CD4-positive, CD25-positive, alpha-beta regulatory T cell (primary cell): ENCODE results near the gene KLF1. TPM values are rescaled to one million over a fixed set of nuclear protein-coding genes. Genes with fewer than 3 reads are reported as not detected.
A peak's percentile ranks its signal among the peaks of the same experiment; 100 is the strongest.

ENCODE experiments used
- ATAC-seq, 2 donors: fragments of 150-1000 bp; cut with Tn5 transposase; one replicate each; pipeline ENCODE4 v1.10.0; 2021; ENCODE audit warnings: low read depth in 2 of 2, moderate number of reproducible peaks in 2 of 2, moderate library complexity in 1 of 2
- DNase-seq, 3 donors: peaks; one replicate each; pipeline versions ENCODE4 v3.0.0 to v3.0.0-alpha.2; 2012 to 2022; ENCODE audit warnings: mixed read lengths in 1 of 3
- H3K27ac ChIP-seq: one replicate; pipeline ENCODE4 v1.7.0; 2013; ENCODE audit warnings: mild to moderate bottlenecking, low read length; ENCODE audit not compliant: insufficient read depth, poor library complexity, severe bottlenecking
- H3K27me3 ChIP-seq: one replicate; pipeline ENCODE4 v1.7.0; 2013; ENCODE audit warnings: low read length; ENCODE audit not compliant: control insufficient read depth, insufficient read depth
- H3K36me3 ChIP-seq: one replicate; pipeline ENCODE4 v1.7.0; 2013; ENCODE audit warnings: mild to moderate bottlenecking, low read length, moderate library complexity; ENCODE audit not compliant: control insufficient read depth, insufficient read depth
- H3K4me1 ChIP-seq: 2 replicates; pipeline ENCODE4 v1.7.0; 2013; ENCODE audit warnings: mild to moderate bottlenecking, low read length; ENCODE audit not compliant: insufficient read depth, control insufficient read depth, poor library complexity, severe bottlenecking
- H3K4me3 ChIP-seq: one replicate; pipeline ENCODE4 v1.7.0; 2013; ENCODE audit warnings: low read depth, mild to moderate bottlenecking, low read length, moderate library complexity
- H3K9me3 ChIP-seq, 2 experiments: 1 replicate in 1 of 2; 2 replicates in 1 of 2; pipeline ENCODE4 v1.7.0; 2013; ENCODE audit warnings: low read length in 2 of 2, mild to moderate bottlenecking in 1 of 2, moderate library complexity in 1 of 2; ENCODE audit not compliant: control insufficient read depth in 2 of 2
- H3K27ac Mint-ChIP-seq, 3 donors: one replicate each; pipeline ENCODE4 v1.8.0; 2020 to 2022; ENCODE audit warnings: mild to moderate bottlenecking in 3 of 3, mixed read lengths in 3 of 3, moderate library complexity in 2 of 3
- H3K27me3 Mint-ChIP-seq: one replicate; pipeline ENCODE4 v1.8.0; 2022; ENCODE audit warnings: mild to moderate bottlenecking, mixed read lengths
- H3K36me3 Mint-ChIP-seq: one replicate; pipeline ENCODE4 v1.8.0; 2020; ENCODE audit warnings: mixed read lengths
- H3K4me1 Mint-ChIP-seq, 4 donors: one replicate each; pipeline ENCODE4 v1.8.0; 2020 to 2022; ENCODE audit warnings: mixed read lengths in 4 of 4, mild to moderate bottlenecking in 1 of 4
- H3K4me3 Mint-ChIP-seq, 4 donors: one replicate each; pipeline ENCODE4 v1.8.0; 2020 to 2022; ENCODE audit warnings: mild to moderate bottlenecking in 4 of 4, mixed read lengths in 4 of 4, moderate library complexity in 3 of 4
- H3K9me3 Mint-ChIP-seq, 7 donors: one replicate each; pipeline ENCODE4 v1.8.0; 2020 to 2022; ENCODE audit warnings: mixed read lengths in 7 of 7, mild to moderate bottlenecking in 3 of 7, moderate library complexity in 2 of 7
- polyA plus RNA-seq, 4 donors: library from polyadenylated mRNA; unstranded; fragments of 300-500 nt; fragmentation: Illumina TruSeq; gene quantifications; one replicate each; pipeline ENCODE4 v1.2.3, GENCODE V29; 2021
- total RNA-seq: library from RNA; stranded (reverse); gene quantifications from one replicate; pipeline ENCODE4 v1.2.3, GENCODE V29; 2022

KLF1 gene
- total and polyA plus RNA-seq, 5 donors from 2014 or later, result 0.23 TPM; not detected in 4

- peak overlapping the region in 1 of 3 donors; percentile 78 for H3K27ac Mint-ChIP-seq
- ATAC-seq (no peak), DNase-seq (no peak)
- H3K27me3 Mint-ChIP-seq, result peaks cover 5% of the 10 kb centered on the region
- peaks cover 0 to 5% (median 2%) of the 10 kb centered on the region in 7 donors for H3K9me3 Mint-ChIP-seq
- Histone ChIP-seq H3K4me1 (peaks cover 8% of the 10 kb centered on the region), H3K27me3 (no peaks in the 10 kb centered on the region), H3K9me3 (no peaks in the 10 kb centered on the region), H3K36me3 (peaks cover 10% of the 10 kb centered on the region), H3K4me3 (no peak overlapping the region), H3K27ac (no peak overlapping the region)
- peak overlapping the region in 2 of 4 donors; percentile 44 to 83 for H3K4me3 Mint-ChIP-seq
- H3K36me3 Mint-ChIP-seq, result peaks cover 16% of the 10 kb centered on the region
- peaks cover 0 to 16% (median 3%) of the 10 kb centered on the region in 4 donors for H3K4me1 Mint-ChIP-seq
These were observed 14.7 kb downstream of the KLF1 start for GRCh38 chr19:12872255-12872654.

GRCh38 chr19:12871681-12872080 lies 15.3 kb downstream of the KLF1 start:
- H3K4me3 Mint-ChIP-seq, result peak overlapping the region in 1 of 4 donors; percentile 83
- DNase-seq (no peak), ATAC-seq (no peak)
- no peak overlapping the region for H3K4me3 ChIP-seq
- H3K36me3 Mint-ChIP-seq, result peaks cover 16% of the 10 kb centered on the region
- H3K9me3 Mint-ChIP-seq, result peaks cover 0 to 5% (median 2%) of the 10 kb centered on the region in 7 donors
- H3K9me3 ChIP-seq, result no peaks in the 10 kb centered on the region
- H3K27ac ChIP-seq, result no peak overlapping the region
- peaks cover 7% of the 10 kb centered on the region for H3K27me3 Mint-ChIP-seq
- no peaks in the 10 kb centered on the region for H3K27me3 ChIP-seq
- H3K27ac Mint-ChIP-seq, result no peak overlapping the region
- peaks cover 13% of the 10 kb centered on the region for H3K4me1 ChIP-seq
- peaks cover 6% of the 10 kb centered on the region for H3K36me3 ChIP-seq
- H3K4me1 Mint-ChIP-seq, result peaks cover 0 to 17% (median 4%) of the 10 kb centered on the region in 4 donors

GRCh38 chr19:12868540-12869112 lies 18.4 kb downstream of the KLF1 start:
- peaks cover 14% of the 10 kb centered on the region for H3K27me3 Mint-ChIP-seq
- H3K4me1 Mint-ChIP-seq, result peaks cover 0 to 20% (median 5%) of the 10 kb centered on the region in 4 donors

GRCh38 chr19:12867120-12868099 lies 19.6 kb downstream of the KLF1 start:
- ATAC-seq, result peak; percentile 58 to 68
- peaks cover 18% of the 10 kb centered on the region for H3K27me3 Mint-ChIP-seq
- DNase-seq, result peak; percentile 53 to 73 (median 60)
- H3K9me3 ChIP-seq, result no peaks in the 10 kb centered on the region
- H3K4me1 ChIP-seq, result peaks cover 13% of the 10 kb centered on the region
- H3K4me1 Mint-ChIP-seq, result peaks cover 0 to 18% (median 3%) of the 10 kb centered on the region in 4 donors
- peak overlapping the region; percentile 37 for H3K4me3 ChIP-seq
- peak overlapping the region in 1 of 3 donors; percentile 55 for H3K27ac Mint-ChIP-seq
- H3K4me3 Mint-ChIP-seq, result peak overlapping the region; percentile 64 to 78 (median 74)
- no peaks in the 10 kb centered on the region for H3K27me3 ChIP-seq
- H3K9me3 Mint-ChIP-seq, result peaks cover 0 to 3% (median 2%) of the 10 kb centered on the region in 7 donors
- H3K36me3 Mint-ChIP-seq, result peaks cover 6% of the 10 kb centered on the region
- H3K27ac ChIP-seq, result no peak overlapping the region
- no peaks in the 10 kb centered on the region for H3K36me3 ChIP-seq

More at GRCh38 chr19:12868540-12869112, 18.4 kb downstream of the KLF1 start:
- H3K27ac ChIP-seq, result no peak overlapping the region
- H3K4me1 ChIP-seq, result peaks cover 13% of the 10 kb centered on the region
- H3K27ac Mint-ChIP-seq, result no peak overlapping the region
- no peak overlapping the region for H3K4me3 ChIP-seq
- H3K9me3 Mint-ChIP-seq, result peaks cover 0 to 5% (median 2%) of the 10 kb centered on the region in 7 donors
- no peaks in the 10 kb centered on the region for H3K36me3 ChIP-seq
- H3K4me3 Mint-ChIP-seq, result peak overlapping the region in 3 of 4 donors; percentile 58 to 69 (median 58)
- H3K9me3 ChIP-seq, result no peaks in the 10 kb centered on the region
- DNase-seq (peak in 1 of 3 donors; percentile 31), ATAC-seq (no peak)
- peaks cover 11% of the 10 kb centered on the region for H3K36me3 Mint-ChIP-seq
- H3K27me3 ChIP-seq, result no peaks in the 10 kb centered on the region

- Histone ChIP-seq H3K27ac (no peak overlapping the region), H3K36me3 (no peaks in the 10 kb centered on the region), H3K9me3 (no peaks in the 10 kb centered on the region), H3K4me3 (no peak overlapping the region), H3K27me3 (no peaks in the 10 kb centered on the region), H3K4me1 (peaks cover 13% of the 10 kb centered on the region)
- DNase-seq (no peak), ATAC-seq (no peak)
- peak overlapping the region in 3 of 4 donors; percentile 64 to 78 (median 77) for H3K4me3 Mint-ChIP-seq
- no peak overlapping the region for H3K27ac Mint-ChIP-seq
- no peaks in the 10 kb centered on the region for H3K36me3 Mint-ChIP-seq
- peaks cover 0 to 14% (median 3%) of the 10 kb centered on the region in 4 donors for H3K4me1 Mint-ChIP-seq
- H3K9me3 Mint-ChIP-seq, result no peaks in the 10 kb centered on the region
- H3K27me3 Mint-ChIP-seq, result peaks cover 22% of the 10 kb centered on the region
These were observed 20.4 kb downstream of the KLF1 start for GRCh38 chr19:12866416-12867119.

- no peaks in the 10 kb centered on the region for H3K27me3 ChIP-seq
- peaks cover 13% of the 10 kb centered on the region for H3K4me1 ChIP-seq
- Mint-ChIP-seq H3K4me1 (peaks cover 0 to 14% (median 3%) of the 10 kb centered on the region in 4 donors), H3K27me3 (peaks cover 22% of the 10 kb centered on the region), H3K36me3 (no peaks in the 10 kb centered on the region), H3K4me3 (peak overlapping the region in 2 of 4 donors; percentile 22 to 64), H3K27ac (peak overlapping the region in 1 of 3 donors; percentile 62), H3K9me3 (no peaks in the 10 kb centered on the region)
- ATAC-seq, result no peak
- H3K36me3 ChIP-seq, result no peaks in the 10 kb centered on the region
- no peak overlapping the region for H3K4me3 ChIP-seq
- no peak for DNase-seq
- no peaks in the 10 kb centered on the region for H3K9me3 ChIP-seq
- no peak overlapping the region for H3K27ac ChIP-seq
These were observed 21.1 kb downstream of the KLF1 start for GRCh38 chr19:12865746-12866415.
